Epithelial cell of esophagus (primary cell): ENCODE measurements around the gene AMZ1.
A peak's percentile ranks its signal among the peaks of the same experiment; 100 is the strongest.

Experiments used
- DNase-seq: peaks from one replicate; pipeline ENCODE4 v3.0.0; 2010; ENCODE audit warnings: low read depth
- H3K4me3 ChIP-seq: 2 replicates; pipeline ENCODE4 v1.5.1; 2011; ENCODE audit warnings: mild to moderate bottlenecking, low read length, control low read depth
- CTCF ChIP-seq: IDR thresholded peaks from 2 replicates; pipeline ENCODE4 v1.5.1; 2011; ENCODE audit warnings: low read depth, mild to moderate bottlenecking, low read length, control low read depth, inconsistent platforms; ENCODE audit not compliant: insufficient read depth; ENCODE audit errors: missing control alignments

AMZ1 gene

DNA sequence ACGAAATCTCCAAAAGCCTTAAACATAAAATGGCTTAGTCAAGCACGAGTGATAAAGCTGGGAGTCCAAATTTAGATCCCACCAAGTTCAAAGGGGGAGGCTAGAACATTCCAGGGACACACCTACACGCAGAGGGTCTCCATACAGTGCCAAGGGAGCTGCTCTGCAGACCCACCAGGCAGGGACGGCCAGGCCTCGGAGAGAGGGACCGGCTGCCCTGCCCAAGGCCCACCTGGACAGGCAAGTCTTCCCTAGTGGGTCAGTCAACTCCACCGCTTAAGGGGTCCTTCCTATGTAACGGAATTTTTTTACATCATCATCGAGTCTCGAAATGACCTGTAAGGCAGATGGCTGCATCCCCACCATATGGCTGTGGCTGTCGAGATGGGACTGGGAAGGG lies 28.5 kb downstream of the AMZ1 start:
- no peak for DNase-seq
- no peak overlapping the region for H3K4me3 ChIP-seq
- TF ChIP-seq CTCF, result no peak

DNA sequence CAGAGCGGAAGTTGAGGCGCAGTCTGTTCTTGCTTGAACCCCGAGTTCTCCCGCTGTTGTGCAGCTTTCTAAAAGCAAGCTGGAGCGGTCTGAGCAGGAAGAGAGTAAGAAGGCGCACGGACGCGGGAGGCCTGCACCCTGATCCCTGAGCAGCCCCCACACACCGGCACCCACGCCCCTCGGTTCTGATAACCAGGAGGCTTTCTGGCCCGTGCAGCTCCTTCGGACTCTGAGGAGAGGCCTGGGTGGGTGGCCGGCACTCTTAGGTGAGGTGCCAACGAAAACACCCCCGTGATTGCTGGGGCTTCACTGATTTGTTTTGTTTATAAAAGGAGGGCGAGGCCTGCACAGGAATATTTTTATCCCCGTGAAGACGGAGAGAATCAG lies 28.9 kb downstream of the AMZ1 start:
- no peak for DNase-seq
- no peak overlapping the region for H3K4me3 ChIP-seq
- TF ChIP-seq CTCF, result no peak

- no peak for DNase-seq
- H3K4me3 ChIP-seq, result no peak overlapping the region
- TF ChIP-seq CTCF, result no peak
Observed at GRCh38 chr7:2717293-2718261, 29.6 kb downstream of the AMZ1 start.

DNA sequence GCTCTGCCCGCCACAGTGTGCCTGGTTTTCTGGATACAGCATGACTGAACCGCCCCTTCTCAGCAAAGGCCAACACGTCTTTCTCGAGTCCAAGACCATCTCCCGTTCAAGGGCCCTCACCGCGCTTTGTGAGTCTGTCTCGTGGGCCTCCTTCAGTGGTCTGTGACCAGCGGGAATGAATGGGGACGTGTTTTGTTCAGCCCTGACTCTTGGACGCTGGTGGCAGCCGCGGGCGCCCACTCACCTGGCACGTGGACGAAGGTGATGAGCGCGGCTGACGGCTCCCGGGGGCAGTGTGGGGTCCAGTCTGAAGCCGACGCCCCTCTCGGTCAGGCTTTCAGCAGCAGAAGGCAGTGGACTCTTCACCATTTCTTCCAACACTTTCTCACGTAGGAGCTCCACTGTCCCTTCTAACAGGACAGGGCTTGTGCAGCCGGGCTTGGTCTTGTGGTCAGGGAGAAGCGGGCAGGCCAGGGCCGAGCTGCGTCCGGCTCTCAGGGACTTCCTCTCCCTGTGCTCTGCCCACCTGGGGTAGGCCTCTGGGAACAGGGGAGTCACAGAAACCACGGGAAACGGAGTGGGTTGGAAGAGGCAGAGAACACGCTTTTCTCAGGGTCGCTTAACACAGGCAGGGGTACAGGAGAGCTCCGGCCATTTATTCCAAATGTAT lies 30.4 kb downstream of the AMZ1 start:
- H3K4me3 ChIP-seq, result no peak overlapping the region
- no peak for TF ChIP-seq CTCF
- no peak for DNase-seq

GRCh38 chr7:2719007-2719406 lies 31.0 kb downstream of the AMZ1 start:
- H3K4me3 ChIP-seq, result no peak overlapping the region
- no peak for DNase-seq
- peak; percentile 39 for TF ChIP-seq CTCF

DNA sequence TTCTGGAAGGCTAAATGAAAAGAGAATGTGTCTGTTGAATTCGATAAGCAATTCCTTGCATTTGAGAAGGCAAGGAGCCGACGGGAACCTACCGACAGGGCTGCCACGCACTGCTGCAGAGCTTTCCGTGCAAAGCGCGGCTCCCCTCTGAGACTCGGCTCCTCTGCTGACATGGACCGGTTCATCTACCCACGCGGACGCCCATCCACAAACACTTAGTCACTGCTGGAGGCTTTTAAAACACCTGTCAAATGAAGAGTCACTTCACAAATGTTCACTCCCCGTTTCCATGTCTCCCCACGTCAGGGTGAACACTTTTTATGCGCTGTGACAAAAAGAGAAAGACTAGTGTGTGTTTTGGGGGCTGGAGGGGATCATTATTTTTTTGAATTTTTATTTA lies 32.0 kb downstream of the AMZ1 start:
- no peak overlapping the region for H3K4me3 ChIP-seq
- TF ChIP-seq CTCF, result no peak
- DNase-seq, result no peak
